IMR-90 (cell line): ENCODE measurements around the gene TCF20.

ENCODE experiments used
- CEBPB ChIP-seq: IDR thresholded peaks from 2 replicates; pipeline ENCODE4 v1.6.1; 2012; ENCODE audit warnings: low read depth, low read length, improper control_type of control experiment
- CTCF ChIP-seq: conservative IDR thresholded peaks from 2 replicates; pipeline ENCODE4 v1.5.1; 2012; ENCODE audit warnings: mild to moderate bottlenecking, low read depth, low read length, improper control_type of control experiment
- ELK1 ChIP-seq: fragments of 150-350 bp; IDR thresholded peaks from 2 replicates; pipeline ENCODE4 v1.6.1; 2016; ENCODE audit warnings: low read depth, mild to moderate bottlenecking, low read length, moderate library complexity, borderline replicate concordance
- MXI1 ChIP-seq: IDR thresholded peaks from 2 replicates; pipeline ENCODE4 v1.6.1; 2012; ENCODE audit warnings: low read depth, mild to moderate bottlenecking, low read length, moderate library complexity, borderline replicate concordance
- POLR2A ChIP-seq: IDR thresholded peaks from 2 replicates; pipeline ENCODE4 v1.6.1; 2012; ENCODE audit warnings: mild to moderate bottlenecking, low read depth, low read length
- RAD21 ChIP-seq: IDR thresholded peaks from 2 replicates; pipeline ENCODE4 v1.6.1; 2012; ENCODE audit warnings: low read length, improper control_type of control experiment
- RCOR1 ChIP-seq: IDR thresholded peaks from 2 replicates; pipeline ENCODE4 v1.6.1; 2012; ENCODE audit warnings: mild to moderate bottlenecking, low read length, improper control_type of control experiment; ENCODE audit not compliant: insufficient replicate concordance
- RFX5 ChIP-seq: IDR thresholded peaks from 2 replicates; pipeline ENCODE4 v1.8.0; 2012; ENCODE audit warnings: low read depth, mild to moderate bottlenecking, low read length, moderate library complexity
- USF2 ChIP-seq: fragments of 150-350 bp; IDR thresholded peaks from 2 replicates; pipeline ENCODE4 v1.6.1; 2017; ENCODE audit warnings: mild to moderate bottlenecking, antibody characterized with exemption, low read length, low read depth

- no peak for TF ChIP-seq USF2
- TF ChIP-seq CTCF: no peak
- TF ChIP-seq CEBPB: no peak
- TF ChIP-seq RFX5: no peak
- TF ChIP-seq POLR2A: no peak
- TF ChIP-seq RAD21: no peak
- no peak for TF ChIP-seq ELK1
- no peak for TF ChIP-seq MXI1
- TF ChIP-seq RCOR1: no peak
Observed at GRCh38 chr22:42301742-42302102, 31.3 kb upstream of the TCF20 start.
